ENCODE data around the gene VTCN1.
"Not testable (repeated sequence)": the region's sequence is repeated elsewhere in the genome, so short reads cannot be mapped to it uniquely, and the experiment has no call there.

VTCN1 gene

DNA sequence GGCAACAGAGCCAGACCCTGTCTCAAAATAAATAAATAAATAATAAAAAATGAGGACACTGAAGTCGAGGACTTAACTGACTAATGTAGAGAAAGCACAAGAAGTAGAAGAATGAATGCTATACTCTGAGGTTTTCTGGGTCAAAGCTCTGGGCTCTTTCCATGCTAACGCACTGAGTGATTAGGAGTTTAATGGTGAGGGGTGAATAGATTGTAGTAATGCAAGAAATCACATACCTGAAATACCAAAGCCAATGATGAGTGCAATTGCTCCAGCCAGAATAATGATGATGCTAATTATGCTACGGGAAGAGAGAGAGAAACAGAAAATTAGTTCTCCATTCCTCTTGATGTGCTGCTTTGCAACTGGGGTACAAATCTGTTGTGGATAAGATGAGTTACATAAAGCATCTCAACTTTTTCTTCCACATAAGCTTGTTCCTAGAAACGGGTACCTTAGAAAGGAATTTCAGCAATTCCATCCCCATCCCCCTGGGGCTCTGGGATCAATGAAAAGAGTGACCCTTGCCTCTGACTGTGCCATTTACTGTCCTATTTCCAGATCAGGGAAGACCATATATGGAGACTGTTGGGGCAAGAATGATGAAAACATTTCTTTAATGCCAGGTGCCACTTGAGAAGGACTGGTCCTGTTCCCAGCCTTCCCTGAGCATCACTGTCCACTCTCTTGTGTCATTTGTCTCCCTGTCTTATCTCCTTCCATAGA is 40.7 kb downstream of the VTCN1 start:
- H3K27ac ChIP-seq, result no peak overlapping the region
- TF ChIP-seq, protein P1, sequence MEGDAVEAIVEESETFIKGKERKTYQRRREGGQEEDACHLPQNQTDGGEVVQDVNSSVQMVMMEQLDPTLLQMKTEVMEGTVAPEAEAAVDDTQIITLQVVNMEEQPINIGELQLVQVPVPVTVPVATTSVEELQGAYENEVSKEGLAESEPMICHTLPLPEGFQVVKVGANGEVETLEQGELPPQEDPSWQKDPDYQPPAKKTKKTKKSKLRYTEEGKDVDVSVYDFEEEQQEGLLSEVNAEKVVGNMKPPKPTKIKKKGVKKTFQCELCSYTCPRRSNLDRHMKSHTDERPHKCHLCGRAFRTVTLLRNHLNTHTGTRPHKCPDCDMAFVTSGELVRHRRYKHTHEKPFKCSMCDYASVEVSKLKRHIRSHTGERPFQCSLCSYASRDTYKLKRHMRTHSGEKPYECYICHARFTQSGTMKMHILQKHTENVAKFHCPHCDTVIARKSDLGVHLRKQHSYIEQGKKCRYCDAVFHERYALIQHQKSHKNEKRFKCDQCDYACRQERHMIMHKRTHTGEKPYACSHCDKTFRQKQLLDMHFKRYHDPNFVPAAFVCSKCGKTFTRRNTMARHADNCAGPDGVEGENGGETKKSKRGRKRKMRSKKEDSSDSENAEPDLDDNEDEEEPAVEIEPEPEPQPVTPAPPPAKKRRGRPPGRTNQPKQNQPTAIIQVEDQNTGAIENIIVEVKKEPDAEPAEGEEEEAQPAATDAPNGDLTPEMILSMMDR (IDR thresholded peaks at IDR 0.05; ENCODE audit: low read depth, low read length), result no peak
- no peaks in the 10 kb centered on the region for H3K27me3 ChIP-seq (ENCODE audit: insufficient read depth, low read depth, severe bottlenecking)
- H3K9me3 ChIP-seq (ENCODE audit: severe bottlenecking), result peaks cover 7% of the 10 kb centered on the region
- DNase-seq, result no peak
- H3K36me3 ChIP-seq, result no peaks in the 10 kb centered on the region
- no peak overlapping the region for H3K4me3 ChIP-seq (ENCODE audit: low read depth, low read length)

DNA sequence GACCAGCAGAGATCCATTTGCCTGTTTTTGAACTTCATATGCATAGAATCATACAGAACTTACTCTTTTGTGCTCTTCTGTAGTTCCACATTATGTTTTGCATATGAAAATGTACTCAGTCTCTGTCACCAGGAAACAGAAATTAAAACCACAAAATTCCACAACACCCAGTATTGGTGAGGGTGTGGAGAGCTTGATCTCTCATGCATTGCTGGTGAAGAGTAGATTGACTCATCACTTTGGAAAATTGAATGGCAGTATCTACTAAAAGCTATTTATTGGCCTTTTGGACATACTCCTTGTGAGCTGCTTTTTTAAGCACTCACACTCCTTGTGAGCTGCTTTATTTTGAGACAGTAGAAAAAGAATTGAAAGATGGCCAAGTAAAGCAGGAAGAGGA is 43.3 kb downstream of the VTCN1 start:
- no peak for DNase-seq
- Histone ChIP-seq H3K27ac (no peak overlapping the region), H3K27me3 (ENCODE audit: insufficient read depth, low read depth, severe bottlenecking) (no peaks in the 10 kb centered on the region), H3K4me3 (ENCODE audit: low read depth, low read length) (no peak overlapping the region), H3K9me3 (ENCODE audit: severe bottlenecking) (peaks cover 4% of the 10 kb centered on the region), H3K36me3 (no peaks in the 10 kb centered on the region)
- TF ChIP-seq, protein P1 (IDR thresholded peaks at IDR 0.05; ENCODE audit: low read depth, low read length), result no peak

DNA sequence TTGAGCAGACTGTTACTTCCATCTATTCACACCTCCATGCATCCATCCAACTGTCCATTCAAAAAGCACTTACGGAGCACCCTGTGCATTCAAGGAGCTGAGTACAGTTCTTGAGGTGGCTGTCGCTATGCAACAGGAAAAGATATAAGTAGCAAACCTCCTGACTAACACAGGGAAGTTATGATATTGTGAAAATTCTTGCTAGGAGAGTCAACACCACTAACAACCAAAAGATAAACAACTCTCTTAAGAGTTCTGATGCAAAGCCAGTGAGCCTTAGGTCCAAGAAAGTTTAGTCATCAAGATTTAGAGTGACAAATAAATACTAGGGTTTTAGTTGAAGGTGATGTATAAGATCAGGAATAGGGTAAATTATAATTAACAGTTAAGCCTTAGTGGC is 44.7 kb downstream of the VTCN1 start:
- Histone ChIP-seq H3K27ac (no peak overlapping the region), H3K4me3 (ENCODE audit: low read depth, low read length) (no peak overlapping the region), H3K27me3 (ENCODE audit: insufficient read depth, low read depth, severe bottlenecking) (no peaks in the 10 kb centered on the region), H3K36me3 (no peaks in the 10 kb centered on the region), H3K9me3 (ENCODE audit: severe bottlenecking) (peaks cover 4% of the 10 kb centered on the region)
- no peak for DNase-seq
- TF ChIP-seq, protein P1 (IDR thresholded peaks at IDR 0.05; ENCODE audit: low read depth, low read length), result no peak

DNA sequence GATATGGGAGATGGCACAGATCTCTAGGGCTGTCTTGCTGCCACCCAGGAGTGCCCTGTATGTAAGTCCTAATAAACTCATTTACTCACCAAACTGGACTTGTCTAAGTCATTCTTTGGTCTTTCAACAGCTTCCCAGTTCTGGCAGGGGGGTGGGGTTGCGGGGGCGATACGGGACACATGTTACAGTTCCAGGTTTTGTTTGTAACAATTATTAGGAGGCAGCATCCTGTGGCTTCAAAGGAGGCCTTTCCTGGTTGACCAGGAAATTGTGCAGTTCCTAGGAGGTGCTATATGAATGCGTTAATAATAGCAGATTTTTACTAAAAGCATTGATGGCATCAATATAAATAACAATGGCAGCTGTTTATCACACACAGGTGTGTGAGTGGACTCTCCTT is 46.5 kb downstream of the VTCN1 start:
- TF ChIP-seq, protein P1 (IDR thresholded peaks at IDR 0.05; ENCODE audit: low read depth, low read length), result no peak
- peaks cover 4% of the 10 kb centered on the region for H3K9me3 ChIP-seq (ENCODE audit: severe bottlenecking)
- H3K36me3 ChIP-seq, result no peaks in the 10 kb centered on the region
- no peak overlapping the region for H3K4me3 ChIP-seq (ENCODE audit: low read depth, low read length)
- H3K27ac ChIP-seq, result no peak overlapping the region
- H3K27me3 ChIP-seq (ENCODE audit: insufficient read depth, low read depth, severe bottlenecking), result no peaks in the 10 kb centered on the region
- DNase-seq, result no peak

DNA sequence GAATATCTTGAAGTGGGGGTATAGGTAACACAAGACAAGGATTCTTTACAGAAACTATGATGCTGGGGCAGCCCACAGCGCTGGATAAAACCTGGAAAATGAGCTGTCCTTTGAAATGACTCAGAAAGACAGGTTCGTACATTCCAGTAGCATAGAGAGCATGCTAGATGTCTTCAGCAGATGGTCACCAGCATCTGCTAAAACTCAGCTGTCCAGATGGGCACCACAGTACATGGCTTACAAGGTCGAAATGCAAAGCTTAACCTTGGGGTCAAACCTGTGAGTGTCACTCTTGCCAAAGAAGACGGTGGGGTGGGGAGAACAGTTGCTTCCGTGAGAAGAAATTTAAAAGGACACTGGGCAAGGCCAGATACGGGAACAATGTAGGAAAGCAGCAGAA is 47.9 kb downstream of the VTCN1 start:
- Histone ChIP-seq H3K4me3 (ENCODE audit: low read depth, low read length) (no peak overlapping the region), H3K36me3 (no peaks in the 10 kb centered on the region), H3K27me3 (ENCODE audit: insufficient read depth, low read depth, severe bottlenecking) (no peaks in the 10 kb centered on the region), H3K9me3 (ENCODE audit: severe bottlenecking) (peaks cover 4% of the 10 kb centered on the region), H3K27ac (peak overlapping the region; percentile 68)
- DNase-seq, result peak; percentile 50
- TF ChIP-seq, protein P1 (IDR thresholded peaks at IDR 0.05; ENCODE audit: low read depth, low read length), result no peak

DNA sequence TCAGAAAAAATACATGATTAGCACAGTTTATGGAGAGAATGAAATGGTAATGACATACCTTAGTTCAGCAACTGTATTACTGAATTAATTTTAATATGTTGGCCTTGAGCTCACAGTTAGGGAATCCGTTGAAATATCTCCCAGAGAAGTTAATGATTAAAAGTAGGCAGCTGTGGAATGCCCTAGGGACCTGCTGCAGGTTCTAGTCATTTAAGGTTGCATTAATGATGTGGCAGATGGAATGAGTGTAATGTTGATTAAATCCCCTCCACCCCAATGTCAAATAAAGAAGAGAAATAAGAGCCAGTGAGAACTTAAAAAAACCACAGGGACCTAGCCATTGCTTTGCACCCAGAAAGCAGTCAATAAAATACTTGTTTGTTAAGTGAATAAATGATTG is 48.8 kb downstream of the VTCN1 start:
- TF ChIP-seq, protein P1 (IDR thresholded peaks at IDR 0.05; ENCODE audit: low read depth, low read length), result no peak
- Histone ChIP-seq H3K4me3 (ENCODE audit: low read depth, low read length) (no peak overlapping the region), H3K27me3 (ENCODE audit: insufficient read depth, low read depth, severe bottlenecking) (no peaks in the 10 kb centered on the region), H3K9me3 (ENCODE audit: severe bottlenecking) (peaks cover 4% of the 10 kb centered on the region), H3K27ac (peak overlapping the region; percentile 68; the same call in 1 of the 2 replicates), H3K36me3 (no peaks in the 10 kb centered on the region)
- no peak for DNase-seq

DNA sequence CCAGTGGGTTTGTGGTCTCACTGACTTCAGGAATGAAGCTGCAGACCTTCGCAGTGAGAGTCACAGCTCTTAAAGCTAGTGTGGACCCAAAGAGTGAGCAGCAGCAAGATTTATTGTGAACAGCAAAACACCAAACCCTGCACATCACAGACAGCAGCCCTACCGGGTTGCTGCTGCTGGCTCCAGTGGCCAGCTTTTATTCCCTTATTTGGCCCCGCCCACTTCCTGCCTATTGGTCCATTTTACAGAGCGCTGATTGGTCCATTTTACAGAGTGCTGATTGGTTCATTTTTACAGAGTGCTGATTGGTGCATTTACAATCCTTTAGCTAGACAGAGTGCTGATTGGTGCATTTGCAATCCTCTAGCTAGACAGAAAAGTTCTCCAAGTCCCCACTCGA is 59.4 kb downstream of the VTCN1 start:
- H3K4me3 ChIP-seq (ENCODE audit: low read depth, low read length); DNase-seq; H3K36me3 ChIP-seq; H3K27me3 ChIP-seq (ENCODE audit: insufficient read depth, low read depth, severe bottlenecking); H3K9me3 ChIP-seq (ENCODE audit: severe bottlenecking); H3K27ac ChIP-seq: not testable (repeated sequence)

All from WERI-Rb-1 (cell line).